Muscle of leg (tissue), 16 donors: ENCODE data around the gene PLEK. TPM values are rescaled to one million over a fixed set of nuclear protein-coding genes. Genes with fewer than 3 reads are reported as not detected.

Source experiments
- DNase-seq: peaks from one replicate; pipeline ENCODE4 v3.0.0; 2013
- H3K27ac ChIP-seq: one replicate; pipeline ENCODE4 v1.5.1; 2013; ENCODE audit warnings: mild to moderate bottlenecking, low read length, control low read depth
- H3K27me3 ChIP-seq: one replicate; pipeline ENCODE4 v1.6.1; 2013; ENCODE audit warnings: low read length; ENCODE audit not compliant: control insufficient read depth, insufficient read depth
- H3K36me3 ChIP-seq: one replicate; pipeline ENCODE4 v1.6.1; 2013; ENCODE audit warnings: low read length; ENCODE audit not compliant: control insufficient read depth, insufficient read depth
- H3K4me1 ChIP-seq: one replicate; pipeline ENCODE4 v1.6.1; 2013; ENCODE audit warnings: low read length; ENCODE audit not compliant: control insufficient read depth, insufficient read depth
- H3K4me3 ChIP-seq: one replicate; pipeline ENCODE4 v1.5.1; 2013; ENCODE audit warnings: low read length, control low read depth
- H3K9me3 ChIP-seq: replicated peaks from 2 replicates; pipeline ENCODE4 v1.6.1; 2013; ENCODE audit warnings: low read depth, low read length; ENCODE audit not compliant: control insufficient read depth
- WGBS: methylation state at CpG from one replicate; pipeline ENCODE4 v1.1.5; 2013; ENCODE audit warnings: missing lambda C conversion rate; ENCODE audit not compliant: insufficient coverage; 5-methylcytosine and 5-hydroxymethylcytosine counted together
- long read RNA-seq, 11 donors: transcript quantifications; one replicate each; lab custom pipeline, GENCODE V29; 2026
- polyA plus RNA-seq, 8 donors: library from polyadenylated mRNA; unstranded; fragments of 120-200 nt; gene quantifications; one replicate each; pipeline versions ENCODE4 v1.2.1 to v1.2.3, GENCODE V29; 2013; ENCODE audit warnings: inconsistent platforms in 1 of 8, low replicate concordance in 1 of 8; ENCODE audit not compliant: insufficient read length in 8 of 8, insufficient read depth in 1 of 8
- total RNA-seq: library from RNA; stranded (reverse); fragments of 120-200 nt; gene quantifications from one replicate; pipeline ENCODE4 v1.2.4, GENCODE V29; 2013

PLEK gene, protein sequence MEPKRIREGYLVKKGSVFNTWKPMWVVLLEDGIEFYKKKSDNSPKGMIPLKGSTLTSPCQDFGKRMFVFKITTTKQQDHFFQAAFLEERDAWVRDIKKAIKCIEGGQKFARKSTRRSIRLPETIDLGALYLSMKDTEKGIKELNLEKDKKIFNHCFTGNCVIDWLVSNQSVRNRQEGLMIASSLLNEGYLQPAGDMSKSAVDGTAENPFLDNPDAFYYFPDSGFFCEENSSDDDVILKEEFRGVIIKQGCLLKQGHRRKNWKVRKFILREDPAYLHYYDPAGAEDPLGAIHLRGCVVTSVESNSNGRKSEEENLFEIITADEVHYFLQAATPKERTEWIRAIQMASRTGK
- total RNA-seq = 4.4 TPM
- polyA plus RNA-seq = 1 to 10 TPM; 4.8 to 7.6 (median 5.4) TPM
- long read RNA-seq, donor 1 = 0 reads
- long read RNA-seq, donor 2 = 0 reads
- long read RNA-seq, donor 3, partial matches to known transcripts = 0 of 1 reads
- long read RNA-seq, donor 3, other reads (novel, unspliced or antisense) = 0 of 1 reads
- long read RNA-seq, donor 4 = 0 reads
- long read RNA-seq, donor 5, partial matches to known transcripts = 0 of 3 reads
- long read RNA-seq, donor 5, other reads (novel, unspliced or antisense) = 0 of 3 reads
- long read RNA-seq, donor 6, partial matches to known transcripts = 0 of 4 reads
- long read RNA-seq, donor 6, other reads (novel, unspliced or antisense) = 0 of 4 reads
- long read RNA-seq, donor 7, partial matches to known transcripts = 0 of 2 reads
- long read RNA-seq, donor 7, other reads (novel, unspliced or antisense) = 0 of 2 reads
- long read RNA-seq, donor 8, partial matches to known transcripts = 0 of 1 reads
- long read RNA-seq, donor 8, other reads (novel, unspliced or antisense) = 0 of 1 reads
- long read RNA-seq, donor 9, partial matches to known transcripts = 0 of 1 reads
- long read RNA-seq, donor 9, other reads (novel, unspliced or antisense) = 0 of 1 reads
- long read RNA-seq, donor 10, partial matches to known transcripts = 0 of 2 reads
- long read RNA-seq, donor 10, other reads (novel, unspliced or antisense) = 0 of 2 reads
- long read RNA-seq, donor 11 = 0 reads

DNA sequence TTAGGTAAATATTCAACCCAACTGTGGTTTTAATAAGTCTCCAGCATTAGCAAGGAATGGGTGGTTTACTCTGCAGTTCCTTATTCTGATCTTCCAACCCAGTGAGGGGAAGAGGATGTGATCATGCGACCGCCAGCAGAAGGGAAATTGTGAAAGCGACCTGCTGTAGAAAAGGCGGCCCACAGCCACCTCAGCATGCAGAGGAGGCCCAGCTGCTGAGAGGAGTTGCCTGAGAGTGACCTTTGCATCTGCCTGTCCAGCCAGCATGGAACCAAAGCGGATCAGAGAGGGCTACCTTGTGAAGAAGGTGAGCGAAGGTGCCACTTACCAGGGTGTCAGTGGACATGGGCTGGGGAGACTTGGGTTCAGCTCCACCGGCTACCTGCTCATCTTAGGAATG, at the start of gene PLEK:
TSS of gene PLEK (plus strand) at position 196 of the 400 bp plus-strand sequence. CDS start at position 266, 70 bp downstream.
- DNase-seq = peak; percentile 69
- Histone ChIP-seq H3K9me3 (no peaks in the 10 kb centered on the region), H3K27ac (no peak within 1 kb of the TSS), H3K36me3 (no peaks in the 10 kb centered on the region), H3K4me3 (peak within 1 kb of the TSS; percentile 23), H3K27me3 (no peaks in the 10 kb centered on the region), H3K4me1 (no peaks in the 10 kb centered on the region)
- WGBS = 73% methylated on average over 5 of the region's 7 CpGs

DNA sequence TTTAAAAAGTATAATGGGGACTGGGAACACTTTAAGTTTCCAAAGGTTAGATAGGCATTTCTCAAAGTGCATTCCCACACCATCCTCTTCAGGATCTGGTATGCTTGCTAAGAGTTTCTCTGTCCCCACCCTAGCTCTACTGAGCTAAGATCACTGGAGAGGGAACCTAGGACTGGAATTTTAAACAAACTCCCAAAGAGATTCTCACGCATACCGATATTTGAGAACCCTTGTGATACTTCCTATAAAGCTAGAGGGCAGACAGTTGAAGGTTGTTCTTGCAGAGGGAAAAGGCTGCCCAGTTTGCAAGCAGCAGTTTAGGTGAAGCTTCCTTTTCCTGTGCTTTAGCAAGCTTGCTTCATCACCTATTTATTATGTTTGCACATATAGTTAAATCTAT, 49.0 kb upstream of the PLEK start:
- WGBS = 82% methylated on average over 2 of the region's 2 CpGs

GRCh38 chr2:68317971-68318913, 46.8 kb upstream of the PLEK start:
- Histone ChIP-seq H3K36me3 (peaks cover 12% of the 10 kb centered on the region), H3K4me1 (peaks cover 9% of the 10 kb centered on the region), H3K9me3 (no peaks in the 10 kb centered on the region), H3K27me3 (peaks cover 3% of the 10 kb centered on the region), H3K27ac (peak overlapping the region; percentile 98), H3K4me3 (peak overlapping the region; percentile 86)
- WGBS = 0% methylated on average over 7 of the region's 27 CpGs
- DNase-seq = peak; percentile 46

More for the DNA sequence above, 49.0 kb upstream of the PLEK start:
- Histone ChIP-seq H3K9me3 (no peaks in the 10 kb centered on the region), H3K4me3 (no peak overlapping the region), H3K27ac (no peak overlapping the region), H3K36me3 (peaks cover 12% of the 10 kb centered on the region), H3K27me3 (peaks cover 3% of the 10 kb centered on the region), H3K4me1 (peaks cover 9% of the 10 kb centered on the region)
- DNase-seq = no peak

GRCh38 chr2:68318914-68319397, 46.1 kb upstream of the PLEK start:
- WGBS = 2% methylated on average over 19 of the region's 27 CpGs
- H3K27ac ChIP-seq = peak overlapping the region; percentile 98
- no peaks in the 10 kb centered on the region for H3K9me3 ChIP-seq
- H3K36me3 ChIP-seq = peaks cover 12% of the 10 kb centered on the region
- H3K4me3 ChIP-seq = peak overlapping the region; percentile 86
- peaks cover 9% of the 10 kb centered on the region for H3K4me1 ChIP-seq
- peaks cover 3% of the 10 kb centered on the region for H3K27me3 ChIP-seq
- DNase-seq = peak; percentile 43

DNA sequence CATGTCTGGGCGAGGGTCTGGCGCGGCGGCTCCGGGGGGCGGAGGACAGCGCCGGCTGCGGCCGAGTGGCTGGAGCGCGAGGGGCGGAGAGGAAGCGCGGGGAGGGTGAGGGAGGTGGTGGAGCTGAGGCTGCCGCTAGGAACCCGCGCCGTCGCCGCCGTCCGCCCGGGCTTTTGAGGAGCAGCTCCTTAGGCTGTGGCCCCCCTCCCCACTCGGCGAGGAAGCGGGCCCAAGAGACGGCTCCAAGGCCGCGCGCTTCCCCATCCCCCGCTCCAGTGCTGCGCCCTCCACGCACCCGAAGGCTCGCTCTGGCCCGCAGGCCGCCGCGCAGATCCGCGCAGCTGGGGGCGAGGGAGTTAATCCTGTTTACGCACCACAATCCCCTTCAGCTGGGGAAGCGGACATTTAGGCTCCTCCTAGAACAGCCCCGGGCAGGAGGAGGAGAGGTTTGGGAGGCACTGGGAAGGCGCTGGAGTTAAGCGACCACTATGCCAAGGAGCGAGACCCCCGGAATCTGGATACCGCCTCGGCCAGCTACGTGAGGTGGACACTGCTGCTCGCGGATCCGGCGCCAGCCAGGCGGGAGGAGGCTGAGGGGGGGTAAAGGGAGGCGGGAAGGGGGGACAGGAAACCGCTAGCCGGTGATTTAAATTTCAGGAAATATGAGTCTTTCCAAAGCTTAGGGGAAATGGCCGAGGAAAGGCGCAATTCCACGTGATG, 45.5 kb upstream of the PLEK start, which contains the start of gene CNRIP1:
TSS of gene CNRIP1 (minus strand) at position 552 of the 720 bp plus-strand sequence. CDS start at position 3, 549 bp downstream.
- no peaks in the 10 kb centered on the region for H3K9me3 ChIP-seq
- DNase-seq = peak; percentile 95
- H3K27me3 ChIP-seq = peaks cover 3% of the 10 kb centered on the region
- H3K27ac ChIP-seq = peak within 1 kb of the TSS; percentile 98
- WGBS = 0% methylated on average over 42 of the region's 64 CpGs
- peak within 1 kb of the TSS; percentile 86 for H3K4me3 ChIP-seq
- H3K4me1 ChIP-seq = peaks cover 9% of the 10 kb centered on the region
- H3K36me3 ChIP-seq = peaks cover 12% of the 10 kb centered on the region

GRCh38 chr2:68320118-68320641, 44.9 kb upstream of the PLEK start:
- 9% methylated on average over 6 of the region's 11 CpGs for WGBS
- peaks cover 3% of the 10 kb centered on the region for H3K27me3 ChIP-seq
- peaks cover 9% of the 10 kb centered on the region for H3K4me1 ChIP-seq
- no peaks in the 10 kb centered on the region for H3K9me3 ChIP-seq
- DNase-seq = peak; percentile 62
- H3K27ac ChIP-seq = peak overlapping the region; percentile 98
- peaks cover 12% of the 10 kb centered on the region for H3K36me3 ChIP-seq
- peak overlapping the region; percentile 86 for H3K4me3 ChIP-seq

DNA sequence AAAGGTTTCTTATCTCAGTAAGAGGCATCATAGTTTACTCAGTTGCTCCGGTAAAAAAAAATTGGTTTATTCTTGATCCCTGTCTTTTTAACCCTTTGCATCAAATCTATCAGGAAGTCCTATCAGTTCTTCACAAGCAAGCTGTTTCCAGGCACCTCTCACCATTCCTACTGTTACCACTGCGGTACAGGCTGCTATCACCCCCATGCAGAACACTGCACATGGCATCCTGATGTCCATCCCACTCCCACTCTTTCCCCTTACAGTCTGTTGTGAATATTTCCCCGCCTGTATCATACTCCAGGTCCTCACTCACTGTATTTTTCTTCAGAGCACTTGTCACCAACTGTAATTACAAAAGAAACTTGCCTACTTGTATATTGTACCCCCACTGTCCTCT, 40.0 kb upstream of the PLEK start:
- Histone ChIP-seq H3K36me3 (no peaks in the 10 kb centered on the region), H3K9me3 (no peaks in the 10 kb centered on the region), H3K27ac (no peak overlapping the region), H3K4me3 (no peak overlapping the region), H3K4me1 (peaks cover 4% of the 10 kb centered on the region), H3K27me3 (no peaks in the 10 kb centered on the region)
- 74% methylated on average over 3 of the region's 3 CpGs for WGBS
- DNase-seq = no peak

- Histone ChIP-seq H3K27me3 (no peaks in the 10 kb centered on the region), H3K4me3 (no peak overlapping the region), H3K4me1 (no peaks in the 10 kb centered on the region), H3K27ac (no peak overlapping the region), H3K9me3 (no peaks in the 10 kb centered on the region), H3K36me3 (no peaks in the 10 kb centered on the region)
- no peak for DNase-seq
- 48% methylated on average over 4 of the region's 5 CpGs for WGBS
Observed at GRCh38 chr2:68328901-68329300, 36.2 kb upstream of the PLEK start.
